A549 (cell line): ENCODE results near the gene POLE3.

Experiments
- CTCF ChIP-seq: fragments of >200 bp; sonication (Bioruptor Twin); formaldehyde crosslinking; IDR thresholded peaks from 3 replicates; pipeline ENCODE4 v1.5.1; 2016
- EP300 ChIP-seq, 2 experiments: fragments of >200 bp; sonication (Bioruptor Twin); formaldehyde crosslinking; IDR thresholded peaks; 2 replicates in 1 of 2; 3 replicates in 1 of 2; pipeline ENCODE4 v1.6.1; 2016 to 2017
- JUN ChIP-seq, 2 experiments: fragments of >200 bp; sonication (Bioruptor Twin); formaldehyde crosslinking; IDR thresholded peaks; 2 replicates in 1 of 2; 3 replicates in 1 of 2; pipeline ENCODE4 v1.6.1; 2016 to 2017
- KDM1A ChIP-seq: fragments of 200-600 bp; sonication (generic); IDR thresholded peaks from 2 replicates; pipeline ENCODE4 v1.6.1; 2016; ENCODE audit warnings: low read depth, mild to moderate bottlenecking
- PHF8 ChIP-seq: fragments of 200-600 bp; sonication (generic); IDR thresholded peaks from 2 replicates; pipeline ENCODE4 v1.6.1; 2016; ENCODE audit warnings: low read depth, mild to moderate bottlenecking, antibody characterized with exemption, moderate library complexity, borderline replicate concordance
- POLR2A ChIP-seq: IDR thresholded peaks from 2 replicates; pipeline ENCODE4 v1.6.1; 2012; ENCODE audit warnings: mild to moderate bottlenecking, low read length
- RAD21 ChIP-seq, 2 experiments: fragments of >200 bp in 1 of 2; sonication (Bioruptor Twin) in 1 of 2; formaldehyde crosslinking in 1 of 2; IDR thresholded peaks in 1 of 2; conservative IDR thresholded peaks in 1 of 2; 2 replicates in 1 of 2; 3 replicates in 1 of 2; pipeline ENCODE4 v1.6.1; 2012 to 2018; ENCODE audit warnings: inconsistent platforms in 1 of 2
- TP53 ChIP-seq: fragments of 250-450 bp; sonication (Bioruptor Pico); IDR thresholded peaks from 2 replicates; pipeline ENCODE4 v1.5.0; 2021; ENCODE audit warnings: mild to moderate bottlenecking, moderate library complexity
- ZSCAN20 ChIP-seq: fragments of 250-450 bp; sonication (Bioruptor Pico); IDR thresholded peaks from 2 replicates; pipeline ENCODE4 v1.8.0; 2022; ENCODE audit warnings: mild to moderate bottlenecking, moderate library complexity

- TF ChIP-seq POLR2A (no peak), EP300 (IDR thresholded peaks at IDR 0.05) (no peak), JUN (IDR thresholded peaks at IDR 0.05) (no peak), TP53 (CRISPR knock-in tag) (no peak), KDM1A (no peak), CTCF (no peak), PHF8 (no peak), RAD21 (conservative IDR thresholded peaks at IDR 0.05 in 1 of 2, IDR thresholded peaks at IDR 0.05 in 1 of 2) (no peak), ZSCAN20 (CRISPR knock-in tag) (no peak)
Measured at GRCh38 chr9:113416149-113416721, 5.8 kb upstream of the POLE3 start.
